ENCODE data around the gene RNF182.
"Not testable (repeated sequence)": the region's sequence is repeated elsewhere in the genome, so short reads cannot be mapped to it uniquely, and the experiment has no call there.

RNF182 gene

GRCh38 chr6:13965582-13966127 is 40.9 kb downstream of the RNF182 start:
- no peak for DNase-seq (ENCODE audit: low spot score)

- DNase-seq (ENCODE audit: low spot score), result no peak
Measured at GRCh38 chr6:13971303-13971702, 46.6 kb downstream of the RNF182 start.

GRCh38 chr6:13972602-13973001 is 47.9 kb downstream of the RNF182 start:
- not testable (repeated sequence) for DNase-seq (ENCODE audit: low spot score)

GRCh38 chr6:13973422-13973821 is 48.7 kb downstream of the RNF182 start:
- DNase-seq (ENCODE audit: low spot score), result not testable (repeated sequence)

- no peak for DNase-seq (ENCODE audit: low spot score)
Measured at GRCh38 chr6:13978102-13978640, 53.4 kb downstream of the RNF182 start.

GRCh38 chr6:13978787-13979186 is 54.0 kb downstream of the RNF182 start:
- DNase-seq (ENCODE audit: low spot score), result no peak

GRCh38 chr6:13979284-13980171 is 54.8 kb downstream of the RNF182 start:
- DNase-seq (ENCODE audit: low spot score), result no peak

- no peak for DNase-seq (ENCODE audit: low spot score)
Measured at GRCh38 chr6:13980534-13980933, 55.8 kb downstream of the RNF182 start.

GRCh38 chr6:13985663-13986325 is 61.0 kb downstream of the RNF182 start:
- no peak for DNase-seq (ENCODE audit: low spot score)

GRCh38 chr6:13986700-13987399 is 62.1 kb downstream of the RNF182 start:
- DNase-seq (ENCODE audit: low spot score), result no peak

- no peak for DNase-seq (ENCODE audit: low spot score)
Measured at GRCh38 chr6:13987400-13987865, 62.7 kb downstream of the RNF182 start.

- no peak for DNase-seq (ENCODE audit: low spot score)
Measured at GRCh38 chr6:13988049-13988738, 63.4 kb downstream of the RNF182 start.

GRCh38 chr6:13988908-13989307 is 64.2 kb downstream of the RNF182 start:
- no peak for DNase-seq (ENCODE audit: low spot score)

- DNase-seq (ENCODE audit: low spot score), result no peak
Measured at GRCh38 chr6:13989496-13990144, 64.9 kb downstream of the RNF182 start.

- DNase-seq (ENCODE audit: low spot score), result no peak
Measured at GRCh38 chr6:13990796-13991195, 66.0 kb downstream of the RNF182 start.

GRCh38 chr6:13991393-13991792 is 66.6 kb downstream of the RNF182 start:
- no peak for DNase-seq (ENCODE audit: low spot score)

GRCh38 chr6:13992417-13993055 is 67.8 kb downstream of the RNF182 start:
- no peak for DNase-seq (ENCODE audit: low spot score)

- DNase-seq (ENCODE audit: low spot score), result no peak
Measured at GRCh38 chr6:13993416-13993815, 68.7 kb downstream of the RNF182 start.

- DNase-seq (ENCODE audit: low spot score), result no peak
Measured at GRCh38 chr6:13998356-13998755, 73.6 kb downstream of the RNF182 start.

GRCh38 chr6:14000901-14001300 is 76.1 kb downstream of the RNF182 start:
- no peak for DNase-seq (ENCODE audit: low spot score)
